ENCODE measurements around the gene SEMA4C. TPM values are rescaled to one million over a fixed set of nuclear protein-coding genes. Genes with fewer than 3 reads are reported as not detected.

The SEMA4C gene
- total and polyA plus RNA-seq, 9 of the 15 experiments (the other 6 are each of a cell fraction or from before 2014, with no cell fraction given) = 0.32 to 59.7 (median 23.9) TPM

DNA sequence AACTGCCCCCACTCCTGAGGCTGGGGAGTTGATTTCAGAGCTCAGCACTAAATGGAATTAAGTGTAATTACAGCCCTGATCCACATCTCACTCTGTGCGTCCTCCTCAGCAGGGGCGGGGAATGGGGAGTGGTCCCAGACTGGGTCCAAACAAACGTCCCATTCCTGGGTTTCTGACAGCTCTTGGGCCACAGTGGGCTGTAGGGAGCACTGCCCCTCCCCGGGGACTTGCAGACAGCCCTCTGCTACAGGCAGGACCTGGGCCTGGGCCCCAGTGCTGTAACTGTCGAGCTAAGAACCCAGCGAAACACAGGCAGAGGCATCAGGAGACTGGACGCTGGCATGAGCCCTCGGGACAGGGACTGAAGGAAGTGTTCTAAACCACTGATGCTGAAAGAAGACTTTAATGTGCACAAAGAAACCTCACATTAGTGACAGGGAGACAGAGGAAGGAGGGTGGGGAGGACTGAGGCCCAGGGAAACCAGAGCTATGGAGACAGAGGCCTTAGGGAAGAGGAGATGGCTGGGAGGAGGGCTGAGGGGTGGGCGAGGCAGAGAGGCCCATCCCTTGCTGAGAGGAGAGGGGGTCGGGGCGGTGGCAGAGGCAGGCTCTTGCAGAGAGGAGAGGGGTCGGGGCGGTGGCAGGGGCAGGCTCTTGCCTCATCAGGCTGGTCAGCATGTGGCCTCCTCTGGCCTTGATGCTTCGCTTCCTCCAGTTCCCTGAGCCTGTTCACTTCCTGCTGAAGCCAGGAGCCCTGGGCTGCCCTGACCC lies 5.8 kb upstream of the SEMA4C start (continued):
- TF ChIP-seq, protein P1, sequence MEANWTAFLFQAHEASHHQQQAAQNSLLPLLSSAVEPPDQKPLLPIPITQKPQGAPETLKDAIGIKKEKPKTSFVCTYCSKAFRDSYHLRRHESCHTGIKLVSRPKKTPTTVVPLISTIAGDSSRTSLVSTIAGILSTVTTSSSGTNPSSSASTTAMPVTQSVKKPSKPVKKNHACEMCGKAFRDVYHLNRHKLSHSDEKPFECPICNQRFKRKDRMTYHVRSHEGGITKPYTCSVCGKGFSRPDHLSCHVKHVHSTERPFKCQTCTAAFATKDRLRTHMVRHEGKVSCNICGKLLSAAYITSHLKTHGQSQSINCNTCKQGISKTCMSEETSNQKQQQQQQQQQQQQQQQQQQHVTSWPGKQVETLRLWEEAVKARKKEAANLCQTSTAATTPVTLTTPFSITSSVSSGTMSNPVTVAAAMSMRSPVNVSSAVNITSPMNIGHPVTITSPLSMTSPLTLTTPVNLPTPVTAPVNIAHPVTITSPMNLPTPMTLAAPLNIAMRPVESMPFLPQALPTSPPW (CRISPR knock-in tag; IDR thresholded peaks at IDR 0.05) = no peak
- TF ChIP-seq HMG20A (CRISPR knock-in tag; conservative IDR thresholded peaks at IDR 0.05) (no peak), XRCC3 (IDR thresholded peaks at IDR 0.05) (no peak), RBM14 (IDR thresholded peaks at IDR 0.05; ENCODE audit: borderline replicate concordance, insufficient read depth, low read depth, low read length) (no peak), ZNF253 (CRISPR knock-in tag; conservative IDR thresholded peaks at IDR 0.05) (no peak), ZNF239 (CRISPR knock-in tag; IDR thresholded peaks at IDR 0.05) (no peak), TCF7L2 (IDR thresholded peaks at IDR 0.05; ENCODE audit: low read depth, low read length) (no peak), TRIM24 (IDR thresholded peaks at IDR 0.05) (no peak), ELF4 (CRISPR knock-in tag; IDR thresholded peaks at IDR 0.05) (0 out of 2 replicates have a peak, but pooled peaks have one; percentile 5), ZBTB7A (IDR thresholded peaks at IDR 0.05; ENCODE audit: borderline replicate concordance, control insufficient read depth, low read depth, low read length) (peak; percentile 32; the same call in 1 of the 2 replicates), CEBPG (CRISPR knock-in tag; IDR thresholded peaks at IDR 0.05) (0 out of 2 replicates have a peak, but pooled peaks have one; percentile 17), CEBPG (tag; conservative IDR thresholded peaks at IDR 0.05 in 1 of 2, IDR thresholded peaks at IDR 0.05 in 1 of 2) (no peak), SAFB (IDR thresholded peaks at IDR 0.05; ENCODE audit: borderline replicate concordance, low read depth, low read length) (no peak), CBFB (CRISPR knock-in tag; IDR thresholded peaks at IDR 0.05) (no peak), MAFK (IDR thresholded peaks at IDR 0.05; ENCODE audit: low read length) (no peak), ARID2 (IDR thresholded peaks at IDR 0.05) (no peak), THRAP3 (IDR thresholded peaks at IDR 0.05; ENCODE audit: borderline replicate concordance) (no peak), GABPA (tag; conservative IDR thresholded peaks at IDR 0.05; ENCODE audit: low read depth) (no peak), FOXJ2 (tag; IDR thresholded peaks at IDR 0.05) (no peak), CEBPB (tag; IDR thresholded peaks at IDR 0.05) (no peak), NFIX (CRISPR knock-in tag; IDR thresholded peaks at IDR 0.05; ENCODE audit: low read depth) (no peak), RCOR1 (IDR thresholded peaks at IDR 0.05; ENCODE audit: borderline replicate concordance in 1 of 2, low read depth in 2 of 2, low read length in 2 of 2) (no peak), ZNF282 (CRISPR knock-in tag; IDR thresholded peaks at IDR 0.05) (no peak), RBFOX2 (IDR thresholded peaks at IDR 0.05; ENCODE audit: low read depth, low read length) (peak; percentile 35; the same call in 1 of the 2 replicates), MTA3 (IDR thresholded peaks at IDR 0.05; ENCODE audit: borderline replicate concordance) (no peak)
- TF ChIP-seq, protein P2, sequence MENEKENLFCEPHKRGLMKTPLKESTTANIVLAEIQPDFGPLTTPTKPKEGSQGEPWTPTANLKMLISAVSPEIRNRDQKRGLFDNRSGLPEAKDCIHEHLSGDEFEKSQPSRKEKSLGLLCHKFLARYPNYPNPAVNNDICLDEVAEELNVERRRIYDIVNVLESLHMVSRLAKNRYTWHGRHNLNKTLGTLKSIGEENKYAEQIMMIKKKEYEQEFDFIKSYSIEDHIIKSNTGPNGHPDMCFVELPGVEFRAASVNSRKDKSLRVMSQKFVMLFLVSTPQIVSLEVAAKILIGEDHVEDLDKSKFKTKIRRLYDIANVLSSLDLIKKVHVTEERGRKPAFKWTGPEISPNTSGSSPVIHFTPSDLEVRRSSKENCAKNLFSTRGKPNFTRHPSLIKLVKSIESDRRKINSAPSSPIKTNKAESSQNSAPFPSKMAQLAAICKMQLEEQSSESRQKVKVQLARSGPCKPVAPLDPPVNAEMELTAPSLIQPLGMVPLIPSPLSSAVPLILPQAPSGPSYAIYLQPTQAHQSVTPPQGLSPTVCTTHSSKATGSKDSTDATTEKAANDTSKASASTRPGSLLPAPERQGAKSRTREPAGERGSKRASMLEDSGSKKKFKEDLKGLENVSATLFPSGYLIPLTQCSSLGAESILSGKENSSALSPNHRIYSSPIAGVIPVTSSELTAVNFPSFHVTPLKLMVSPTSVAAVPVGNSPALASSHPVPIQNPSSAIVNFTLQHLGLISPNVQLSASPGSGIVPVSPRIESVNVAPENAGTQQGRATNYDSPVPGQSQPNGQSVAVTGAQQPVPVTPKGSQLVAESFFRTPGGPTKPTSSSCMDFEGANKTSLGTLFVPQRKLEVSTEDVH (IDR thresholded peaks at IDR 0.05; ENCODE audit: low read depth, partially characterized antibody) = no peak
